DOHH2 (cell line): Measurements from ENCODE around the gene GLI3.

Source experiments
- H3F3A ChIP-seq: fragments of 200-600 bp; sonication (generic), shearing (Covaris generic); 2 replicates; pipeline ENCODE4 v1.6.0; 2016; ENCODE audit warnings: antibody characterized with exemption, mild to moderate bottlenecking; ENCODE audit not compliant: control insufficient read depth, insufficient read depth
- H3K27ac ChIP-seq: fragments of 200-600 bp; sonication (generic); 2 replicates; pipeline ENCODE4 v1.5.1; 2014; ENCODE audit warnings: low read depth, mild to moderate bottlenecking, low read length, moderate library complexity
- H3K27me3 ChIP-seq: fragments of 200-600 bp; sonication (generic); 2 replicates; pipeline ENCODE4 v1.6.1; 2014; ENCODE audit warnings: mild to moderate bottlenecking, low read length, mixed read lengths; ENCODE audit not compliant: control insufficient read depth
- H3K36me3 ChIP-seq: fragments of 200-600 bp; sonication (generic); 2 replicates; pipeline ENCODE4 v1.6.1; 2014; ENCODE audit warnings: mild to moderate bottlenecking, low read length, moderate library complexity, mixed read lengths; ENCODE audit not compliant: control insufficient read depth
- H3K4me1 ChIP-seq: fragments of 200-600 bp; sonication (generic); 2 replicates; pipeline ENCODE4 v1.6.1; 2014; ENCODE audit warnings: mild to moderate bottlenecking, low read length, mixed read lengths; ENCODE audit not compliant: control insufficient read depth
- H3K4me2 ChIP-seq: fragments of 200-600 bp; sonication (generic); 2 replicates; pipeline ENCODE4 v1.6.0; 2014; ENCODE audit warnings: mild to moderate bottlenecking, low read length, moderate library complexity
- H3K4me3 ChIP-seq: fragments of 200-600 bp; sonication (generic); 2 replicates; pipeline ENCODE4 v1.5.1; 2014; ENCODE audit warnings: mild to moderate bottlenecking, low read length, mixed read lengths
- H3K79me2 ChIP-seq: fragments of 200-600 bp; sonication (generic); 2 replicates; pipeline ENCODE4 v1.6.1; 2014; ENCODE audit warnings: mild to moderate bottlenecking, low read length, mixed read lengths; ENCODE audit not compliant: control insufficient read depth
- H3K9me2 ChIP-seq: fragments of 200-600 bp; sonication (generic); replicated peaks from 2 replicates; pipeline ENCODE4 v1.6.1; 2014; ENCODE audit warnings: mild to moderate bottlenecking, low read length, mixed read lengths; ENCODE audit not compliant: control insufficient read depth
- H3K9me3 ChIP-seq: fragments of 200-600 bp; sonication (generic); 2 replicates; pipeline ENCODE4 v1.6.1; 2014; ENCODE audit warnings: antibody characterized with exemption, low read length, mixed read lengths; ENCODE audit not compliant: control insufficient read depth, insufficient read depth
- H4K20me1 ChIP-seq: fragments of 200-600 bp; sonication (generic); 2 replicates; pipeline ENCODE4 v1.6.0; 2014; ENCODE audit warnings: low read depth, mild to moderate bottlenecking, antibody characterized with exemption, low read length, moderate library complexity; ENCODE audit not compliant: control insufficient read depth, insufficient read depth
- CTCF ChIP-seq: fragments of 200-600 bp; sonication (generic); IDR thresholded peaks from one replicate; pipeline ENCODE4 v1.5.1; 2014; ENCODE audit warnings: antibody characterized with exemption, mild to moderate bottlenecking, low read depth, low read length; ENCODE audit not compliant: poor library complexity, severe bottlenecking
- EZH2phosphoT487 ChIP-seq: fragments of 200-600 bp; sonication (generic); IDR thresholded peaks from 2 replicates; pipeline ENCODE4 v1.6.1; 2017; ENCODE audit warnings: borderline replicate concordance, mild to moderate bottlenecking, antibody characterized with exemption, low read length, moderate library complexity, mixed read lengths

Gene GLI3

GRCh38 chr7:42011846-42012245, 225.2 kb downstream of the GLI3 start:
- Histone ChIP-seq H3K9me3 (peaks cover 6% of the 10 kb centered on the region; the same call in 1 of the 2 replicates), H3K36me3 (no peaks in the 10 kb centered on the region), H4K20me1 (no peaks in the 10 kb centered on the region), H3K4me2 (no peak overlapping the region), H3K27me3 (no peaks in the 10 kb centered on the region), H3F3A (no peaks in the 10 kb centered on the region), H3K27ac (no peak overlapping the region), H3K9me2 (no peaks in the 10 kb centered on the region; the same call in 1 of the 2 replicates), H3K4me1 (peaks cover 2% of the 10 kb centered on the region), H3K4me3 (no peak overlapping the region), H3K79me2 (no peaks in the 10 kb centered on the region)
- TF ChIP-seq CTCF: no peak
- TF ChIP-seq EZH2phosphoT487: no peak

- peaks cover 6% of the 10 kb centered on the region; the same call in 1 of the 2 replicates for H3K9me3 ChIP-seq
- H3K79me2 ChIP-seq: no peaks in the 10 kb centered on the region
- no peaks in the 10 kb centered on the region for H4K20me1 ChIP-seq
- H3K4me3 ChIP-seq: no peak overlapping the region
- no peak overlapping the region for H3K27ac ChIP-seq
- H3K27me3 ChIP-seq: no peaks in the 10 kb centered on the region
- no peak for TF ChIP-seq CTCF
- no peak for TF ChIP-seq EZH2phosphoT487
- no peaks in the 10 kb centered on the region for H3K4me1 ChIP-seq
- H3K4me2 ChIP-seq: no peak overlapping the region
- no peaks in the 10 kb centered on the region for H3K36me3 ChIP-seq
- H3K9me2 ChIP-seq: no peaks in the 10 kb centered on the region
- H3F3A ChIP-seq: no peaks in the 10 kb centered on the region
Measured at GRCh38 chr7:42010751-42011150, 226.3 kb downstream of the GLI3 start.

GRCh38 chr7:42006801-42007513, 230.1 kb downstream of the GLI3 start:
- no peak overlapping the region for H3K4me2 ChIP-seq
- no peaks in the 10 kb centered on the region for H3K4me1 ChIP-seq
- no peaks in the 10 kb centered on the region for H3F3A ChIP-seq
- TF ChIP-seq EZH2phosphoT487 (no peak), CTCF (no peak)
- H3K36me3 ChIP-seq: no peaks in the 10 kb centered on the region
- H3K27ac ChIP-seq: no peak overlapping the region
- H3K9me3 ChIP-seq: no peaks in the 10 kb centered on the region
- no peaks in the 10 kb centered on the region for H4K20me1 ChIP-seq
- H3K27me3 ChIP-seq: no peaks in the 10 kb centered on the region
- no peaks in the 10 kb centered on the region for H3K79me2 ChIP-seq
- H3K4me3 ChIP-seq: no peak overlapping the region
- no peaks in the 10 kb centered on the region for H3K9me2 ChIP-seq

GRCh38 chr7:42002654-42003053, 234.4 kb downstream of the GLI3 start:
- TF ChIP-seq EZH2phosphoT487 (no peak), CTCF (no peak)
- H3K27me3 ChIP-seq: no peaks in the 10 kb centered on the region
- no peak overlapping the region for H3K27ac ChIP-seq
- H3F3A ChIP-seq: no peaks in the 10 kb centered on the region
- H4K20me1 ChIP-seq: no peaks in the 10 kb centered on the region
- H3K4me2 ChIP-seq: no peak overlapping the region
- H3K36me3 ChIP-seq: no peaks in the 10 kb centered on the region
- peaks cover 5% of the 10 kb centered on the region; the same call in 1 of the 2 replicates for H3K4me1 ChIP-seq
- H3K9me3 ChIP-seq: no peaks in the 10 kb centered on the region
- no peaks in the 10 kb centered on the region for H3K79me2 ChIP-seq
- no peaks in the 10 kb centered on the region for H3K9me2 ChIP-seq
- no peak overlapping the region for H3K4me3 ChIP-seq
